Measurements from ENCODE around the gene DNAJC15.
"Not testable (repeated sequence)": the region's sequence is repeated elsewhere in the genome, so short reads cannot be mapped to it uniquely, and the experiment has no call there.

The DNAJC15 gene

GRCh38 chr13:43005460-43006236 lies 17.7 kb upstream of the DNAJC15 start:
- no peak for DNase-seq

- DNase-seq: no peak
Measured at GRCh38 chr13:43006893-43007631, 16.3 kb upstream of the DNAJC15 start.

- DNase-seq: no peak
Measured at GRCh38 chr13:43008596-43008995, 14.8 kb upstream of the DNAJC15 start.

- no peak for DNase-seq
Measured at GRCh38 chr13:43009506-43009905, 13.9 kb upstream of the DNAJC15 start.

GRCh38 chr13:43014162-43014561 lies 9.2 kb upstream of the DNAJC15 start:
- no peak for DNase-seq

- DNase-seq: no peak
Measured at GRCh38 chr13:43016226-43016625, 7.2 kb upstream of the DNAJC15 start.

- DNase-seq: no peak
Measured at GRCh38 chr13:43019811-43020210, 3.6 kb upstream of the DNAJC15 start.

GRCh38 chr13:43020794-43021193 lies 2.6 kb upstream of the DNAJC15 start:
- DNase-seq: no peak

GRCh38 chr13:43021926-43022670 lies 1.3 kb upstream of the DNAJC15 start:
- no peak for DNase-seq

- no peak for DNase-seq
Measured at GRCh38 chr13:43022934-43023288, 475 bp upstream of the DNAJC15 start.

- no peak for DNase-seq
Measured at GRCh38 chr13:43026262-43026661, 2.9 kb downstream of the DNAJC15 start.

- no peak for DNase-seq
Measured at GRCh38 chr13:43030548-43030947, 7.2 kb downstream of the DNAJC15 start.

- DNase-seq: no peak
Measured at GRCh38 chr13:43031881-43032280, 8.5 kb downstream of the DNAJC15 start.

GRCh38 chr13:43033038-43033437 lies 9.7 kb downstream of the DNAJC15 start:
- no peak for DNase-seq

- DNase-seq: no peak
Measured at GRCh38 chr13:43036351-43037250, 13.2 kb downstream of the DNAJC15 start.

- DNase-seq: no peak
Measured at GRCh38 chr13:43039966-43040365, 16.6 kb downstream of the DNAJC15 start.

GRCh38 chr13:43040581-43041368 lies 17.4 kb downstream of the DNAJC15 start:
- not testable (repeated sequence) for DNase-seq

- no peak for DNase-seq
Measured at GRCh38 chr13:43041369-43041921, 18.1 kb downstream of the DNAJC15 start.

GRCh38 chr13:43042410-43042921 lies 19.1 kb downstream of the DNAJC15 start:
- DNase-seq: no peak

- no peak for DNase-seq
Measured at GRCh38 chr13:43044720-43045301, 21.4 kb downstream of the DNAJC15 start.

GRCh38 chr13:43045302-43045773 lies 22.0 kb downstream of the DNAJC15 start:
- DNase-seq: not testable (repeated sequence)

Data from effector CD4-positive, alpha-beta T cell (primary cell).